Osteoblast (primary cell): ENCODE results near the gene BDKRB1. TPM values are rescaled to one million over a fixed set of nuclear protein-coding genes. Genes with fewer than 3 reads are reported as not detected.
"Not testable (repeated sequence)": the region's sequence is repeated elsewhere in the genome, so short reads cannot be mapped to it uniquely, and the experiment has no call there.

Experiments used
- DNase-seq: peaks from one replicate; pipeline ENCODE4 v3.0.0; 2011; ENCODE audit warnings: low spot score, mixed read lengths; ENCODE audit not compliant: insufficient read length; ENCODE audit errors: missing footprints
- H2AFZ ChIP-seq: 2 replicates; pipeline ENCODE4 v1.6.0; 2011; ENCODE audit warnings: mild to moderate bottlenecking, low read length
- H3K27ac ChIP-seq: 2 replicates; pipeline ENCODE4 v1.5.1; 2011; ENCODE audit warnings: mild to moderate bottlenecking, low read depth, low read length, moderate library complexity
- H3K27me3 ChIP-seq: 2 replicates; pipeline ENCODE4 v1.6.0; 2012; ENCODE audit warnings: mild to moderate bottlenecking, control low read depth, inconsistent platforms, low read length, moderate library complexity; ENCODE audit not compliant: insufficient read depth
- H3K36me3 ChIP-seq: 2 replicates; pipeline ENCODE4 v1.5.1; 2011; ENCODE audit warnings: mild to moderate bottlenecking, low read length, control low read depth, moderate library complexity; ENCODE audit not compliant: insufficient read depth
- H3K4me1 ChIP-seq: 2 replicates; pipeline ENCODE4 v1.5.1; 2011; ENCODE audit warnings: mild to moderate bottlenecking, low read length, control low read depth, moderate library complexity; ENCODE audit not compliant: insufficient read depth
- H3K4me2 ChIP-seq: 2 replicates; pipeline ENCODE4 v1.6.0; 2011; ENCODE audit warnings: mild to moderate bottlenecking, low read length; ENCODE audit not compliant: insufficient read depth
- H3K4me3 ChIP-seq: fragments of 200-600 bp; sonication (generic); 3 replicates; pipeline ENCODE4 v1.5.1; 2012; ENCODE audit warnings: mild to moderate bottlenecking, low read length, inconsistent platforms; ENCODE audit not compliant: insufficient read depth
- H3K79me2 ChIP-seq: 2 replicates; pipeline ENCODE4 v1.6.0; 2012; ENCODE audit warnings: mild to moderate bottlenecking, low read length, control low read depth, inconsistent platforms; ENCODE audit not compliant: insufficient read depth
- H3K9me3 ChIP-seq: 2 replicates; pipeline ENCODE4 v1.5.1; 2011; ENCODE audit warnings: low read depth, low read length, control low read depth
- H4K20me1 ChIP-seq: 2 replicates; pipeline ENCODE4 v1.6.0; 2012; ENCODE audit warnings: mild to moderate bottlenecking, low read length, control low read depth; ENCODE audit not compliant: insufficient read depth
- CTCF ChIP-seq: IDR thresholded peaks from 2 replicates; pipeline ENCODE4 v1.5.1; 2011; ENCODE audit warnings: mild to moderate bottlenecking, low read depth, low read length, moderate library complexity; ENCODE audit errors: extremely low read depth
- total RNA-seq: library from RNA; depleted of rRNA; stranded (reverse); fragments of >200 nt; gene quantifications from 2 replicates; pipeline ENCODE4 v1.2.3, GENCODE V29; 2012

BDKRB1 gene
- total RNA-seq, 1 donor: 0.72 TPM

GRCh38 chr14:96243785-96244184, 12.2 kb upstream of the BDKRB1 start:
- peaks cover 3% of the 10 kb centered on the region for H4K20me1 ChIP-seq
- H3K27ac ChIP-seq: no peak overlapping the region
- no peak overlapping the region for H2AFZ ChIP-seq
- no peaks in the 10 kb centered on the region for H3K9me3 ChIP-seq
- H3K4me1 ChIP-seq: peaks cover 22% of the 10 kb centered on the region
- H3K4me3 ChIP-seq: no peak overlapping the region
- H3K36me3 ChIP-seq: peaks cover 34% of the 10 kb centered on the region
- TF ChIP-seq CTCF: no peak
- H3K79me2 ChIP-seq: no peaks in the 10 kb centered on the region
- H3K27me3 ChIP-seq: no peaks in the 10 kb centered on the region
- no peak overlapping the region for H3K4me2 ChIP-seq
- no peak for DNase-seq

GRCh38 chr14:96245074-96245473, 10.9 kb upstream of the BDKRB1 start:
- not testable (repeated sequence) for H3K27me3 ChIP-seq, H3K9me3 ChIP-seq, H3K4me2 ChIP-seq, H3K4me3 ChIP-seq, H2AFZ ChIP-seq, H3K79me2 ChIP-seq, DNase-seq, H4K20me1 ChIP-seq, H3K27ac ChIP-seq
- Histone ChIP-seq H3K4me1 (peaks cover 33% of the 10 kb centered on the region), H3K36me3 (peaks cover 23% of the 10 kb centered on the region)

GRCh38 chr14:96245710-96246538, 10.1 kb upstream of the BDKRB1 start:
- no peak overlapping the region for H2AFZ ChIP-seq
- H3K27ac ChIP-seq: peak overlapping the region; percentile 89

GRCh38 chr14:96246539-96246847, 9.5 kb upstream of the BDKRB1 start:
- Histone ChIP-seq H3K9me3 (no peaks in the 10 kb centered on the region), H4K20me1 (no peaks in the 10 kb centered on the region), H3K4me2 (peak overlapping the region; percentile 56), H3K4me3 (no peak overlapping the region), H3K27ac (peak overlapping the region; percentile 89), H3K36me3 (peaks cover 9% of the 10 kb centered on the region), H2AFZ (no peak overlapping the region), H3K27me3 (no peaks in the 10 kb centered on the region), H3K79me2 (no peaks in the 10 kb centered on the region), H3K4me1 (peaks cover 34% of the 10 kb centered on the region)
- DNase-seq: peak; percentile 97
- no peak for TF ChIP-seq CTCF

More at GRCh38 chr14:96245710-96246538, 10.1 kb upstream of the BDKRB1 start:
- Histone ChIP-seq H3K36me3 (peaks cover 14% of the 10 kb centered on the region), H3K27me3 (no peaks in the 10 kb centered on the region), H3K9me3 (no peaks in the 10 kb centered on the region), H3K4me2 (peak overlapping the region; percentile 56), H3K4me1 (peaks cover 33% of the 10 kb centered on the region), H4K20me1 (no peaks in the 10 kb centered on the region), H3K79me2 (no peaks in the 10 kb centered on the region), H3K4me3 (no peak overlapping the region)
- DNase-seq: peak; percentile 84
- TF ChIP-seq CTCF: no peak
